GM19438 (cell line): ENCODE data around the gene C12orf42.

Source experiments
- ATAC-seq: cut with Tn5 transposase; IDR thresholded peaks from one replicate; pipeline ENCODE4 v1.9.1; 2021; ENCODE audit warnings: low read depth; ENCODE audit not compliant: unreplicated experiment

C12orf42 gene

DNA sequence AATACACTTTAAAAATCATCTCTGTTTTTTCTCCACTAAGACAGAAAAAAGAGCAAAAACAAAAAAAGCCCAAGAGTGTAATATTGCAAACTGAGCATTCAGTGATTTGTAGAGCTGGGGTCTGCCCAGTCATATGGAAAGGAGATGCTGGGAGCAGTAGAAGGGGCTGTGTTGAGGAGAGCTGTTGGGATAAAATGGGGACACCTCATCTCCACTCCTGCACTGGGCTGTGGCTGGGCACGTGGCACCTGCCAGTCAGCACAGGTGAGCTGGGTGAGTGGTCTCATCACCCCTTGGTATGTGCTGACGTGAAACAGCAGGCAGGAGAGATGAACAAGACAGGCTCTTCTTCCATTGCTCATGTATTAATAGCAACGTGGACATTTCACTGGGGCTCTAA lies 217.4 kb downstream of the C12orf42 start:
- no peak for ATAC-seq

DNA sequence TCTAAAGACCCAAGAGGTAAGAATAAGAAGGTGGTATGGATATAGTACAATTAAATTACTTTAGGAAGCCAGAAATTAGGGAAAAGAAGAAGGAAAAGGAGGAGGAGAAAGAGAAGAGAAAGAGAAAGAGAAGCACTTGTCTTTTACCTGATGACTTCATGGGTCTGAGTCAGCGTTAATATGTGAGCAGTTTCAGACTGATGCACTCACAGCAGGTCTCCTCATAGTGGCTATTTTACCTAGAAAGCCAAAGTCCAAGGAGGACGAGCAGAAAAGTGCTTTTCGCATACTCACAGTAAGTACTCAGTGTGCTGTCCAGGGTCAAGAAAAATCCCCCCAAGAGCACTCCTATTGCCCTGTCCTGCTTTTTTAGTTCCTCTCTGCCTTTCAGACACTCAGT lies 222.1 kb downstream of the C12orf42 start:
- no peak for ATAC-seq

DNA sequence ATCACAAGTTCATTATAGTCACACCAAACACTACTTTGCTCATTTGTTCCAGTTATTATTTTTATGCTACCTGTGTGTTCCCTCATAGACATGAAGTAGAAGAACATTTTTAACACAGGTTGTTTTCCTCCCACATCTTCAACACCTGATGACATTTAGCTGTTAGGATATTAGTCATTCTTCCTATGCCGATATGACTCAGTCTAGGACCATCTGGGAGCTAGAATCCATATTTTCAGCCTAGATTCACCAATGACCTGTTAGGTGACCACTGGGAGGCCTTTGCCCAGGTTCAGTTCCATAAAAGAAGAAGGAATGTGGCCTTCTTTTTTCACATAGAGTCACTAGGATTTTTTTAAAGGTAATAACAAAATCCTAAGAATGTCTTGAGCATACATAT lies 222.8 kb downstream of the C12orf42 start:
- ATAC-seq: no peak

DNA sequence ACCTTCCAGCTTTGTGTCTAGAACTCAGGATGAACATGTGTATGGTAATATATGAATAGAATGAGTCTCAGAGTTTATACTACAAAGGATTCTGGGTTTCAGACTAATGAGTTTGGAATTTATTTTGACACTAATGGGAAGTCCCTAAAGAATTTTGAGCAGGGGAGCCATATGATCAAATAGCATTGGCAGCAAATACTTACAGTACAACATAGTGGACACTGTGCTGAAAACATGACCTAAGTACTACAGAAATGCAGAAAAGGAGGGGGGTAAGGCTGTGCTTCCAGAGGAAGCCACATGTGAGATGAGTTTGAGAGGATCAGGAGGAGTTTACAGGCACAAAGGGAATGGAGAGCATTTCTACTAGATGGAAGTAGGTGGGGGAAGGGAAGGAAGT lies 225.8 kb downstream of the C12orf42 start:
- no peak for ATAC-seq

DNA sequence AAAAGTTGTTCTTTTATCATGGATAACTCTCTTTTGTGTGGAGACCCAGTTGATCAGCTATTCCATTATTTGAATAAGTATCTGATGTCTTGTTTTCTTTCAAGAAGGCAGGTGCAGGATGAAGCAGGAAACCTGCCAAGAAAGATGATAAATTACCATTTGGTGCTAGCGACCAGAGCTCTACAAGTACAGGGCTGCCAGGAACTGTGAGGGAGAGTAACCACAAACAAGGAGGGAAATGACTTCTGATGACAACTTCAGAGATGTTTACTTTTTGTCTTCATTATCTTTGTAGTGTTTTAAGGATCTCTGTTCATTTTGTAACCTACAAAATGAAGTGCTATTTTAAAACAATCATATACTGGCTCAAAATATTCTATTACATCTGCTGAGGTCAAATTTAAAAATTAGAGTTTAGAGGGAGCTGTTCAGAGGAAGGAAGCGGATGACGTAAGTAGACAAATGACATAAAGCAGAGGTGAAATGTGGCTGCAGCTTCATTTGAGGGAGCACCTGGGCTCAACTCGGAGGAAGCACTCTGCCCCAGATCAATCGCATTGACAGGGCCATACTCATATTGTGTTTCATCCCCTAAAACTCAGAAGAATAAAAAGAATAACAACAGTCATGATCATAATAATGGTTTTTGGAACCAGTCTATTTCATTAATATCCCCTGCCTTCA lies 226.8 kb downstream of the C12orf42 start:
- ATAC-seq: no peak

DNA sequence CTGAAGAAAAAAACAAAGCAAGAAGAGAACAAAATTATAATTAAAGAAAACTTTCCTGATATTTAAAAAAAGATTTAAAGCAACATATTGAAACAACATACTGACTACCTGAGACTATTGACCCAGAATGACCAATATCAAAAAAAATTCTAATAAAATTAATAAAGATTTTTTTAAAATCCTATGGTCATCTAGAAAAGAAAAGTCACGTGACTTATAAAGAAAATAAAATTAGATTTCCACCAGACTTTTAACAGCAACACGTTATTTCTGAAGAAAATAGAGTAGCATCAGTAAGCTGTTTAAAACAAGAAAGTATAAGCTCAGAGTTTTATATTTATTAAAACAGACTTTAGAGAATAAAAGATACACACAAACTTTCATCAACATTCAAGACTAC lies 238.0 kb downstream of the C12orf42 start:
- ATAC-seq: no peak
